ENCODE measurements around the gene CACNA2D2.

- TF ChIP-seq RAD21 (IDR thresholded peaks at IDR 0.05 in 1 of 2, conservative IDR thresholded peaks at IDR 0.05 in 1 of 2; ENCODE audit: low read depth in 2 of 2, low read length in 2 of 2): no peak
- TF ChIP-seq JUND (IDR thresholded peaks at IDR 0.05; ENCODE audit: low read length): no peak
- no peak for TF ChIP-seq CTCF (IDR thresholded peaks at IDR 0.05; ENCODE audit: control extremely low read depth in 1 of 3, insufficient read depth in 1 of 3, low read depth in 1 of 3, low read length in 3 of 3)
- TF ChIP-seq KDM1A (IDR thresholded peaks at IDR 0.05; ENCODE audit: borderline replicate concordance, low read length): no peak
- no peak for TF ChIP-seq JUN (IDR thresholded peaks at IDR 0.05; ENCODE audit: low read depth, low read length)
- TF ChIP-seq BACH1 (IDR thresholded peaks at IDR 0.05; ENCODE audit: low read length): no peak
Observed at GRCh38 chr3:50330330-50330729, 173.1 kb downstream of the CACNA2D2 start.

Data from H1 (cell line).